Testis (tissue), 5 donors: ENCODE results near the gene OPRL1. TPM values are rescaled to one million over a fixed set of nuclear protein-coding genes. Genes with fewer than 3 reads are reported as not detected.
A peak's percentile ranks its signal among the peaks of the same experiment; 100 is the strongest.

ENCODE experiments used
- DNase-seq: peaks from one replicate; pipeline ENCODE4 v3.0.0-alpha.2; 2019
- H3K27ac ChIP-seq, 2 donors: fragments of 200-600 bp; sonication (generic); one replicate each; pipeline ENCODE4 v1.5.1; 2019
- H3K27me3 ChIP-seq: fragments of 200-600 bp; sonication (generic); one replicate; pipeline ENCODE4 v1.5.1; 2019
- H3K36me3 ChIP-seq: fragments of 200-600 bp; sonication (generic); one replicate; pipeline ENCODE4 v1.5.1; 2017; ENCODE audit warnings: low read depth; ENCODE audit errors: missing control alignments
- H3K4me1 ChIP-seq: fragments of 200-600 bp; sonication (generic); one replicate; pipeline ENCODE4 v1.5.1; 2019
- H3K4me3 ChIP-seq, 2 donors: fragments of 200-600 bp; sonication (generic); one replicate each; pipeline ENCODE4 v1.5.1; 2017 to 2019
- H3K9me3 ChIP-seq: fragments of 200-600 bp; sonication (generic); one replicate; pipeline ENCODE4 v1.5.1; 2017
- CTCF ChIP-seq, 3 experiments: fragments of 450-650 bp in 2 of 3; fragments of 200-600 bp in 1 of 3; sonication (generic) in 1 of 3; IDR thresholded peaks; one replicate each; pipeline ENCODE4 v1.5.1; 2016 to 2019; ENCODE audit warnings: antibody characterized with exemption in 3 of 3, mild to moderate bottlenecking in 2 of 3, moderate library complexity in 1 of 3
- POLR2A ChIP-seq: fragments of 450-650 bp; IDR thresholded peaks from one replicate; pipeline ENCODE4 v1.6.1; 2017; ENCODE audit warnings: antibody characterized with exemption, mild to moderate bottlenecking, moderate library complexity
- WGBS, 2 donors: methylation state at CpG; one replicate each; pipeline ENCODE4 v1.1.5; 2018; 5-methylcytosine and 5-hydroxymethylcytosine counted together
- intact Hi-C: fragments of 100-400 bp; cut with DNase I; formaldehyde crosslinking; loops from one replicate; pipeline ENCODE4 v1.15.1; 2023; ENCODE audit warnings: low total_unique reads
- long read RNA-seq, 2 donors: transcript quantifications; one replicate each; lab custom pipeline, GENCODE V29; 2026
- polyA plus RNA-seq: library from polyadenylated mRNA; stranded (reverse); fragments of 350-450 nt; fragmentation: Illumina TruSeq; extraction: RNeasy Lipid Tissue Mini Kit (QIAGEN cat#74804); gene quantifications from one replicate; pipeline ENCODE4 v1.2.3, GENCODE V29; 2014; ENCODE audit warnings: low read depth, low replicate concordance; ENCODE audit not compliant: insufficient read depth
- total RNA-seq, 2 donors: library from RNA; depleted of rRNA; stranded (reverse); fragments of >200 nt; gene quantifications; one replicate each; pipeline ENCODE4 v1.2.3, GENCODE V29; 2016

OPRL1 gene
- total RNA-seq (1 to 10 TPM; 6.0 to 7.7 TPM), polyA plus RNA-seq (9.4 TPM)
- long read RNA-seq, donor 1, result 0 reads
- long read RNA-seq, donor 2, partial matches to known transcripts, result 0 of 2 reads
- long read RNA-seq, donor 2, other reads (novel, unspliced or antisense), result 0 of 2 reads

GRCh38 chr20:64080013-64080812, at the start of gene OPRL1:
OPRL1 (plus strand) TSS chr20:64080082; CDS start chr20:64092721, 12,639 bp downstream.
- DNase-seq, result no peak
- Histone ChIP-seq H3K27me3 (no peaks in the 10 kb centered on the region), H3K4me3 (peak within 1 kb of the TSS; percentile 56 to 73), H3K4me1 (peaks cover 27% of the 10 kb centered on the region), H3K9me3 (no peaks in the 10 kb centered on the region), H3K27ac (peak within 1 kb of the TSS; percentile 21 to 45), H3K36me3 (no peaks in the 10 kb centered on the region)
- 4 to 12% methylated on average over 8 to 34 of the region's 62 CpGs for WGBS, 2 donors
- intact Hi-C loops, result no loop called here
- TF ChIP-seq CTCF (IDR thresholded peaks at IDR 0.05) (no peak), POLR2A (no peak)

GRCh38 chr20:64030371-64031134, 49.3 kb upstream of the OPRL1 start:
- H3K4me1 ChIP-seq, result peaks cover 7% of the 10 kb centered on the region
- H3K27ac ChIP-seq, result no peak overlapping the region
- intact Hi-C loops, result no loop called here
- no peaks in the 10 kb centered on the region for H3K9me3 ChIP-seq
- no peak overlapping the region for H3K4me3 ChIP-seq
- H3K36me3 ChIP-seq, result peaks cover 4% of the 10 kb centered on the region
- 86 to 91% methylated on average over 16 to 20 of the region's 20 CpGs for WGBS, 2 donors
- no peak for DNase-seq
- no peaks in the 10 kb centered on the region for H3K27me3 ChIP-seq
- no peak for TF ChIP-seq CTCF (IDR thresholded peaks at IDR 0.05)
- TF ChIP-seq POLR2A, result no peak

GRCh38 chr20:64031822-64032314, 48.0 kb upstream of the OPRL1 start:
- TF ChIP-seq CTCF (IDR thresholded peaks at IDR 0.05) (no peak), POLR2A (no peak)
- no peaks in the 10 kb centered on the region for H3K27me3 ChIP-seq

GRCh38 chr20:64032706-64033624, 46.9 kb upstream of the OPRL1 start:
- Histone ChIP-seq H3K9me3 (no peaks in the 10 kb centered on the region), H3K27ac (no peak overlapping the region), H3K4me1 (peaks cover 7% of the 10 kb centered on the region), H3K27me3 (no peaks in the 10 kb centered on the region), H3K4me3 (no peak overlapping the region), H3K36me3 (no peaks in the 10 kb centered on the region)
- DNase-seq, result no peak
- TF ChIP-seq CTCF (IDR thresholded peaks at IDR 0.05), result no peak
- no peak for TF ChIP-seq POLR2A
- 91 to 96% methylated on average over 19 to 31 of the region's 31 CpGs for WGBS, 2 donors
- intact Hi-C loops, result no loop called here

More at GRCh38 chr20:64031822-64032314, 48.0 kb upstream of the OPRL1 start:
- no peak overlapping the region for H3K27ac ChIP-seq
- H3K4me1 ChIP-seq, result peaks cover 7% of the 10 kb centered on the region
- H3K9me3 ChIP-seq, result no peaks in the 10 kb centered on the region
- no peak for DNase-seq
- H3K4me3 ChIP-seq, result no peak overlapping the region
- intact Hi-C loops, result no loop called here
- peaks cover 3% of the 10 kb centered on the region for H3K36me3 ChIP-seq
- WGBS, 2 donors, result 91% methylated on average over 12 to 19 of the region's 19 CpGs
